Measurements from ENCODE around the gene DYNC1I2.

- TF ChIP-seq CTCF (IDR thresholded peaks at IDR 0.05) (no peak), POLR2A (IDR thresholded peaks at IDR 0.05) (no peak), EP300 (IDR thresholded peaks at IDR 0.05) (no peak)
Measured at GRCh38 chr2:171668183-171668582, 19.1 kb upstream of the DYNC1I2 start.

All from tibial nerve (tissue), 4 donors.